HFFc6 (cell line): Measurements from ENCODE around the gene CACNA1G. TPM values are rescaled to one million over a fixed set of nuclear protein-coding genes. Genes with fewer than 3 reads are reported as not detected.

Experiments
- DNase-seq: peaks from one replicate; pipeline ENCODE4 v3.0.0-alpha.2; 2018
- H3K27ac Mint-ChIP-seq: 2 replicates; pipeline ENCODE4 v1.8.0; 2020; ENCODE audit warnings: mild to moderate bottlenecking, mixed read lengths
- H3K27me3 Mint-ChIP-seq: 2 replicates; pipeline ENCODE4 v1.8.0; 2021; ENCODE audit warnings: mild to moderate bottlenecking, moderate library complexity, mixed read lengths; ENCODE audit not compliant: insufficient read depth
- H3K36me3 Mint-ChIP-seq: 2 replicates; pipeline ENCODE4 v1.8.0; 2021; ENCODE audit warnings: low read depth, mixed read lengths
- H3K4me1 Mint-ChIP-seq: 2 replicates; pipeline ENCODE4 v1.8.0; 2020; ENCODE audit warnings: low read depth, mixed read lengths
- H3K4me3 Mint-ChIP-seq: 2 replicates; pipeline ENCODE4 v1.8.0; 2020; ENCODE audit warnings: mild to moderate bottlenecking, moderate library complexity, mixed read lengths
- H3K9me3 Mint-ChIP-seq: 2 replicates; pipeline ENCODE4 v1.8.0; 2020; ENCODE audit warnings: mild to moderate bottlenecking, mixed read lengths
- total RNA-seq, 6 experiments: library from RNA; stranded (reverse); fragmentation: NEBNext Ultra II Directional; extraction: Animal tissue kit (Norgen Biotek cat#: 25700); gene quantifications; 2 replicates in 1 of 6; 3 replicates in 5 of 6; pipeline ENCODE4 v1.2.3, GENCODE V29; 2021
- TF ChIP-seq, protein P1 (sequence below): fragments of 200-600 bp; sonication (generic); IDR thresholded peaks from 2 replicates; pipeline ENCODE4 v1.5.0; 2021; ENCODE audit warnings: antibody characterized with exemption, mild to moderate bottlenecking

The CACNA1G gene
- total RNA-seq, 6 experiments from 2014 or later: 0.03 to 0.19 (median 0.05) TPM; not detected in 1

GRCh38 chr17:50579399-50579798 is 18.9 kb downstream of the CACNA1G start:
- H3K27me3 Mint-ChIP-seq: peaks cover 39% of the 10 kb centered on the region
- no peak overlapping the region for H3K27ac Mint-ChIP-seq
- H3K36me3 Mint-ChIP-seq: no peaks in the 10 kb centered on the region
- no peaks in the 10 kb centered on the region for H3K9me3 Mint-ChIP-seq
- H3K4me3 Mint-ChIP-seq: no peak overlapping the region
- no peak for DNase-seq
- TF ChIP-seq, protein P1, sequence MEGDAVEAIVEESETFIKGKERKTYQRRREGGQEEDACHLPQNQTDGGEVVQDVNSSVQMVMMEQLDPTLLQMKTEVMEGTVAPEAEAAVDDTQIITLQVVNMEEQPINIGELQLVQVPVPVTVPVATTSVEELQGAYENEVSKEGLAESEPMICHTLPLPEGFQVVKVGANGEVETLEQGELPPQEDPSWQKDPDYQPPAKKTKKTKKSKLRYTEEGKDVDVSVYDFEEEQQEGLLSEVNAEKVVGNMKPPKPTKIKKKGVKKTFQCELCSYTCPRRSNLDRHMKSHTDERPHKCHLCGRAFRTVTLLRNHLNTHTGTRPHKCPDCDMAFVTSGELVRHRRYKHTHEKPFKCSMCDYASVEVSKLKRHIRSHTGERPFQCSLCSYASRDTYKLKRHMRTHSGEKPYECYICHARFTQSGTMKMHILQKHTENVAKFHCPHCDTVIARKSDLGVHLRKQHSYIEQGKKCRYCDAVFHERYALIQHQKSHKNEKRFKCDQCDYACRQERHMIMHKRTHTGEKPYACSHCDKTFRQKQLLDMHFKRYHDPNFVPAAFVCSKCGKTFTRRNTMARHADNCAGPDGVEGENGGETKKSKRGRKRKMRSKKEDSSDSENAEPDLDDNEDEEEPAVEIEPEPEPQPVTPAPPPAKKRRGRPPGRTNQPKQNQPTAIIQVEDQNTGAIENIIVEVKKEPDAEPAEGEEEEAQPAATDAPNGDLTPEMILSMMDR: no peak
- no peaks in the 10 kb centered on the region for H3K4me1 Mint-ChIP-seq

- no peak for DNase-seq
- Mint-ChIP-seq H3K27ac (no peak overlapping the region), H3K4me3 (no peak overlapping the region), H3K27me3 (peaks cover 47% of the 10 kb centered on the region), H3K9me3 (no peaks in the 10 kb centered on the region), H3K4me1 (peaks cover 5% of the 10 kb centered on the region; the same call in 1 of the 2 replicates), H3K36me3 (no peaks in the 10 kb centered on the region)
- TF ChIP-seq, protein P1: no peak
These were observed 20.1 kb downstream of the CACNA1G start for GRCh38 chr17:50580646-50581045.

- TF ChIP-seq, protein P1: no peak
- H3K27me3 Mint-ChIP-seq: peaks cover 53% of the 10 kb centered on the region
These were observed 20.8 kb downstream of the CACNA1G start for GRCh38 chr17:50581316-50581715.

DNA sequence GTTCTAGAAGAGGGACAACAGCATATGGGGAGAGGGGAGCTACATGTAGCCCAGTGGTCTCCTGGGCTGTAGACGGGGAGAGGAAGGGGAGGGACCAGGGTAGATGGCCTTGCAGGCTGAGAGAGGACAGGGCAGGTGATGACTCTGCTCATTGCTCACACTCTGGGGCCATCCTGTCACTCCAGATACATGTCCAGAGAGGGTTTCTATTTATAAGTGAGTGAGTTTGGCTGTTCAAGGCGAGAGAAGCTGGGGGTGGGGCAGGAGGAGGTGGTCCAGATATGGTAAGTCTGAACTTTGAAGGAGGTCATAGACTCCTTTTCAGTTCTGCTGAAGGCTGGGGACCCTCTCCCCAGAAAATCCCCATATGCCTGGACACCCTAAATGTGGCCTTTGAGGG is 22.2 kb downstream of the CACNA1G start:
- Mint-ChIP-seq H3K9me3 (no peaks in the 10 kb centered on the region), H3K36me3 (no peaks in the 10 kb centered on the region), H3K27me3 (peaks cover 57% of the 10 kb centered on the region), H3K27ac (no peak overlapping the region), H3K4me1 (peaks cover 5% of the 10 kb centered on the region; the same call in 1 of the 2 replicates), H3K4me3 (no peak overlapping the region)
- TF ChIP-seq, protein P1: no peak
- no peak for DNase-seq

More at GRCh38 chr17:50581316-50581715, 20.8 kb downstream of the CACNA1G start:
- DNase-seq: no peak
- peaks cover 5% of the 10 kb centered on the region; the same call in 1 of the 2 replicates for H3K4me1 Mint-ChIP-seq
- no peak overlapping the region for H3K27ac Mint-ChIP-seq
- H3K36me3 Mint-ChIP-seq: no peaks in the 10 kb centered on the region
- no peak overlapping the region for H3K4me3 Mint-ChIP-seq
- no peaks in the 10 kb centered on the region for H3K9me3 Mint-ChIP-seq

GRCh38 chr17:50583641-50584040 is 23.1 kb downstream of the CACNA1G start:
- H3K9me3 Mint-ChIP-seq: no peaks in the 10 kb centered on the region
- H3K27ac Mint-ChIP-seq: no peak overlapping the region
- no peak overlapping the region for H3K4me3 Mint-ChIP-seq
- TF ChIP-seq, protein P1: no peak
- peaks cover 54% of the 10 kb centered on the region for H3K27me3 Mint-ChIP-seq
- no peak for DNase-seq
- H3K36me3 Mint-ChIP-seq: no peaks in the 10 kb centered on the region
- peaks cover 8% of the 10 kb centered on the region for H3K4me1 Mint-ChIP-seq

- peaks cover 12% of the 10 kb centered on the region for H3K4me1 Mint-ChIP-seq
- H3K36me3 Mint-ChIP-seq: no peaks in the 10 kb centered on the region
- no peak overlapping the region for H3K4me3 Mint-ChIP-seq
- H3K27me3 Mint-ChIP-seq: peaks cover 53% of the 10 kb centered on the region
- no peaks in the 10 kb centered on the region for H3K9me3 Mint-ChIP-seq
- TF ChIP-seq, protein P1: no peak
- no peak for DNase-seq
- no peak overlapping the region for H3K27ac Mint-ChIP-seq
These were observed 23.6 kb downstream of the CACNA1G start for GRCh38 chr17:50584116-50584515.
